Mammary epithelial cell (primary cell): Measurements from ENCODE around the gene OSER1.

Source experiments
- CTCF ChIP-seq, 2 donors: IDR thresholded peaks in 1 of 2; conservative IDR thresholded peaks in 1 of 2; 2 replicates each; pipeline ENCODE4 v1.5.1; 2011 to 2012; ENCODE audit warnings: inconsistent platforms in 2 of 2, low read length in 2 of 2, mild to moderate bottlenecking in 2 of 2, control low read depth in 1 of 2, low read depth in 1 of 2; ENCODE audit not compliant: insufficient read depth in 1 of 2; ENCODE audit errors: extremely low read depth in 1 of 2
- EZH2 ChIP-seq: IDR thresholded peaks from 2 replicates; pipeline ENCODE4 v1.6.1; 2012; ENCODE audit warnings: low read length, inconsistent platforms, borderline replicate concordance

- TF ChIP-seq EZH2 (no peak), CTCF (conservative IDR thresholded peaks at IDR 0.05 in 1 of 2, IDR thresholded peaks at IDR 0.05 in 1 of 2; ENCODE audit: extremely low read depth in 1 of 2, insufficient read depth in 1 of 2, low read depth in 1 of 2, low read length in 2 of 2) (no peak)
Observed at GRCh38 chr20:44170816-44171410, 39.7 kb downstream of the OSER1 start.
